Measurements from ENCODE around the gene GBP1. TPM values are rescaled to one million over a fixed set of nuclear protein-coding genes. Genes with fewer than 3 reads are reported as not detected.
"Not testable (repeated sequence)": the region's sequence is repeated elsewhere in the genome, so short reads cannot be mapped to it uniquely, and the experiment has no call there.

GBP1 gene
- total RNA-seq, 2 experiments from 2014 or later = 141 to 144 TPM

DNA sequence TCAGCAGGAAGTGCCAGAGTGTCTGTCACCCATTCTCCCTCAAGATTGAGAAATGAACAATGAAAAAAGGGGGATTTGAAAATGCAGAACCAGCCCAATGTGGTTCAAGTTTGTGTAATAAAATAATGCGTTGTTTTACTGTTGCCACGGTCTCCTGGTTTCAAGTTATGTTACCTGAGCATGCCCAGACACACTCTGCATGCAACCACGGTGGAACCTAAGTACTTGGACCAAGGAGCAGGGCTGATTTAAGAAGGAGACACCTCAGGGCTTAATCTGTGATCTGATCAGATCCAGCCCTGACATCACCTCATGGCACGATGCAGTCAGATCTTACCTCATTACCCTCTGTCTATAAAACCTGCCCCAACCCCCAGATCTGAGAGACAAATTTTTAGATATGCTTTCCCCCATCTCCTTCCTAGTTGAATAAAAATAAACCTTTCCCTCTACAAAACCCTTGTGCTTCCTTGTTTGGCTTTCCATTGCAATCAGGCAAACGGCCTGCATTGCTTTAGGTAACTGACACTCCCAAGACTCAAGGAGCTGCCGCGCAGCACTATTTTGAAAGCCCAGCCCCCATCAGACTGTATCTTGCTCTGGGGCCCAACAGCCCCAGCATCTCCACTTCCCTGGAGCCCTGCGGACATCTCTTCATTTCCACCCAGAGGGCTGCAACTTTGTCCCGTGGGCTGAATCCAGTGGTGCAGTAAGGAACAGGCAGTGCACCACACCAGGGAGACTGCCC lies 14.9 kb downstream of the GBP1 start:
- DNase-seq, H3K9me3 Mint-ChIP-seq, CTCF ChIA-PET, H3K4me3 Mint-ChIP-seq, H3K27me3 Mint-ChIP-seq, H3K4me1 Mint-ChIP-seq, H3K27ac Mint-ChIP-seq, POLR2A ChIA-PET: not testable (repeated sequence)
- H3K36me3 Mint-ChIP-seq (ENCODE audit: low read depth) = peaks cover 64% of the 10 kb centered on the region

DNA sequence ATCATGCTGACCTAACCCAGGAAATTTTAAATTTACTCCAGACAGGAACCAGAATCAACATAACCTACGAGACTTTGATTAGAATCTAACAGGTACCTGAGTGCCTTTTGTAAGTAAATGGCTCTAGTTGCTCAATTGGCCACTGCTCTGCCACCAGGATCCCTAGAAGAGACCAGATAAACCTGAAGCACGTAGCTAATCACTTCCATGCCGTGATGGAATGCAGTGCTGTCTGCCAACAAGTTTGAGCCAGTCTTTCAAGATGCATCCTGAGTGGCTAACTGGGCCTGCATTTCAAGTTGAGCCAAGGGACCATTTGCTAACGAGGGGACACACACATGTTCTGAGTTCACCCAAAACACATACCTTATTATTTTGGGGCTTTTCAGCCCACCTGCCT lies 15.8 kb downstream of the GBP1 start:
- H3K4me1 Mint-ChIP-seq, CTCF ChIA-PET, POLR2A ChIA-PET, H3K27ac Mint-ChIP-seq, H3K4me3 Mint-ChIP-seq, H3K27me3 Mint-ChIP-seq, H3K9me3 Mint-ChIP-seq, DNase-seq: not testable (repeated sequence)
- H3K36me3 Mint-ChIP-seq (ENCODE audit: low read depth) = peaks cover 60% of the 10 kb centered on the region

DNA sequence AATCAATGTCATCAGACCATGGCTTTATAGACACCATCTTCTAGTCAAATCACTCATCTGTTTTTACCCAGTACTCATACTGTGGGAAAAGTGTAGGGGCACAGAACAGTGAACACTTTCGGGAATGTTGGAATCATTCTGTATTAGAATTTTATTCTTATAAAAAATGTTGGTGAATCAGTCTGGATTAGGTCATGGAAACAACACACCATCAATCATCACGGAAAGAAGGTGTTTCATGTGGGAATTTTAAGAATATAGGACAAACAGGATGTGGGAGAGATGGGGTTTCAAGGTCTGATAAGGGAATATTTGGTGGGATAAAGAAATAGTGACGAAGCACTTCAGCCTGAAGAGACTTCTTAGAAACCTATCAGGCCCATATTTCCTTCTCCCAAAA lies 17.3 kb downstream of the GBP1 start:
- ChIA-PET POLR2A (no interaction called here), CTCF (interaction anchor here (1.9 kb wide), 1 partner anchor 26 kb away, joined by 5 read pairs; no protein-coding TSS in a partner anchor)
- peaks cover 56% of the 10 kb centered on the region for H3K36me3 Mint-ChIP-seq (ENCODE audit: low read depth)
- no peaks in the 10 kb centered on the region for H3K27me3 Mint-ChIP-seq
- no peak for DNase-seq
- no peak overlapping the region for H3K4me3 Mint-ChIP-seq
- peaks cover 7% of the 10 kb centered on the region for H3K4me1 Mint-ChIP-seq
- H3K27ac Mint-ChIP-seq = no peak overlapping the region
- no peaks in the 10 kb centered on the region for H3K9me3 Mint-ChIP-seq

DNA sequence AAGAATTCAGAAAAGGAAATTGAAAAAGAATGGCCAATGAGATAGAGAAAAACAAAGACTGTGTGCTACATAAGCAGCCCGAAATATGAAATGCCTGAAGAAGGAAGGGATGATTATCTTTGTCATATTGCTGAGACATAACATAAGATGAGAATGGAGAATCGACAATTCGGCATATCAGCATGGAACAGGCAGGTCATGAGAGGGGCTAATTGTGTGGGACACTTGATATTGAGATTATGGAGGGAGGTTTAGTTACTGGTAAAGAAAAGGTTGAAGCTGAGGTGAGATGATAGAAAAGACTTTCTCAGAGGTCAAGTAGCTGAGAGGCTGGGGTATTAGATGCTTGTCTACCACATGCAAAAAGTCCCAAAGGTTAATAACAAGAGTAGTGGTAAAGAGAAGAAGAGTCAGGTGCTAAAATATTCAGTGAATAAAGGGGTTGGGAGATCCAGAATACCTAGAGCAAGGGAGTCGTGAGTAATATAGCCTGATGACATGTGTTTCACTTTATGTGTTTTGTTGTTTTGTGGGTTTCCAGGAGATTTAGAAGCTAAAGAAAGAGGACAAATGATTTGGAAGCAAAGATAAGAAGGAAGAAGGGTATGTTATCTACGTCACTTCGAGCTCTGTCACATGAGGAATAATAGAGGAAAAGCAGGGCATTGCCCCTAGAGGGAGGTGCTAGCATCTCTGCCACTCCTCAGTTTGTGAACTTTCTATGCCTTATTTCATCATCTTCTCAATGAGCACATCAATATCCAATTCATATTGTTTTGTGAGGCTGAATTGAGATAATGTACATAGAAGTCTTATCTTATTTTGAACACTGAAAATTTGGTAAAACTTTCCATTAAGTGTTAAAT lies 18.5 kb downstream of the GBP1 start:
- H3K27ac Mint-ChIP-seq, H3K9me3 Mint-ChIP-seq, DNase-seq, H3K4me1 Mint-ChIP-seq, H3K4me3 Mint-ChIP-seq, H3K27me3 Mint-ChIP-seq: not testable (repeated sequence)
- POLR2A ChIA-PET = interaction anchor here (0.8 kb wide), 1 partner anchor 193 kb away, joined by 3 read pairs; no protein-coding TSS in a partner anchor
- peaks cover 59% of the 10 kb centered on the region for H3K36me3 Mint-ChIP-seq (ENCODE audit: low read depth)
- CTCF ChIA-PET = interaction anchor here (1.9 kb wide), 1 partner anchor 25 kb away, joined by 5 read pairs; no protein-coding TSS in a partner anchor

DNA sequence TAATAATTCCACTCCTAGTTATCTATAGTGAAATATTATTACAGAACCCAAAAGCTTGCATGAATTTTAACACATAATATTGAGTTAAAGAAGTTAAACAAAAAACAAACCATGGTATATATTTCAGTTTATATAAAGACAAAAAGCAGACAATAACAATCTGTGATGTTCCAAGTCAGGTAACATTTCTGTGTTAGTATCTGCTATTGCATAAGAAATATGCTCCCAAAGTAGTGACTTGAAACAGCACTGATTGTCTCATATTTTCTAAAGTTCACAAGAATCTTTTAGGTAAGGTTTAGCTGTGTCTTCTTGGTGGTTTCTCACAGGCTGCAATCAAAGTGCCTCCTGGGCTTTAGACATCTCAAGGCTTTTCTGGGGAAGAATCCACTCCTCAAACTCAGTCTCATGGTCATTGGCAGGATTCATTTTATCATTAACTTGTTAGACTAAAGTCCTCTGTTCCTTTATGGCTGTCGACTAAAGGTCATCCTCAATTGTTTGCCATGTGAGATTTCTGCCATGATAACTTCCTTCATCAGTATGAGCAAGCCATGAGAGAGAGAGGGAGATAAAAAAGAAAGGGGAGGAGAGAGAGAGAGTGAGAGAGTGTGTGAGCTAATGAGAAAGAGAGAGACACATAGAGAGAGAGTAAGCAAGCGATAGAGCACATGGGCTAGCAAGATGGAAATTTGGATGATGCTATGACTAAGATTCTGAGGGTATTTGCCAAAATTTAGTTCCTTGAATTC lies 19.9 kb downstream of the GBP1 start:
- DNase-seq = no peak
- peaks cover 4% of the 10 kb centered on the region for H3K27me3 Mint-ChIP-seq
- no peak overlapping the region for H3K4me3 Mint-ChIP-seq
- peaks cover 51% of the 10 kb centered on the region for H3K36me3 Mint-ChIP-seq (ENCODE audit: low read depth)
- POLR2A ChIA-PET = no interaction called here
- peaks cover 19% of the 10 kb centered on the region for H3K4me1 Mint-ChIP-seq
- CTCF ChIA-PET = no interaction called here
- peaks cover 5% of the 10 kb centered on the region for H3K9me3 Mint-ChIP-seq
- no peak overlapping the region for H3K27ac Mint-ChIP-seq

DNA sequence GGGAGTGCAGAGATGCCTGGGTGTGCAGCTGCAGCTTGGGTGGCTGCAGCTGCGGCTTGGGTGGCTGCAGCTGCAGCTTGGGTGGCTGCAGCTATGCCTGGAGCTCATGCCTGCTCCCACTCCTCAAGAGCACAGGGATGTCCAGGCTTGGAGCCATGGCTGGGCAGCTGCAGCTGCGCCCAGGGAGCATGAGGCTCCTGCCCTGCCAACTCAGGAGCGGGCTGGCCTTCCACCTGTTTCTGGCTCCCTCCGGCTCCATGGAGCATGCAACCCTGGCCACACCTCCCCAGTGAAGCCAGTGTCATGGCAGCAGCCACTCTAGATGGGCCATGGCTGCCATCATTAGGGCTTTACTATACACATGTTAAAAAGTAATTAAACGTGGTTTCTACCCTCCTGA lies 21.1 kb downstream of the GBP1 start:
- ChIA-PET CTCF (no interaction called here), POLR2A (no interaction called here)
- peaks cover 30% of the 10 kb centered on the region for H3K4me1 Mint-ChIP-seq
- no peak for DNase-seq
- H3K27ac Mint-ChIP-seq = no peak overlapping the region
- no peak overlapping the region for H3K4me3 Mint-ChIP-seq
- H3K36me3 Mint-ChIP-seq (ENCODE audit: low read depth) = peaks cover 47% of the 10 kb centered on the region
- peaks cover 13% of the 10 kb centered on the region for H3K27me3 Mint-ChIP-seq
- peaks cover 5% of the 10 kb centered on the region for H3K9me3 Mint-ChIP-seq

DNA sequence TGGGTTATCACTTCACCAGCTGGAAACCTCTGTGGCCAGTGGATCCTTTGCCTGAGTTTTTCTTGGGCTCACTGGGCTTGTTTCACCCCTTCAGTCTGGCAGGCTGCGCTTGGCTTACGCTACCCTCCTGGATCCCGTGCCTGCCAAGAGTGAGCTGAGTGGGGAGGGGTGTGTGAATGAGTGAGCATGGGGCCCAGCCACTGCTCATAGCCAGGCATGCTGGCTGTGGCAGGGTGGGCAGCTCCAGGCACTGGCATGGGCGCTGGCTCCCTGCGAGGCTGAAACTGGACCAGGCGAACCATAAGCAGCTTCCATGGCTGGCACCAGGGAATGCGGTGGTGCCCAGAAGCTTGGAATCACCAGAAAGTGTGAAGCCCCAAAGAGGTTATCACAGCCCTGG lies 22.5 kb downstream of the GBP1 start:
- CTCF ChIA-PET = interaction anchor here (0.8 to 1.3 kb wide), 2 partner anchors 43 to 58 kb away, joined by 3 to 5 read pairs; no protein-coding TSS in a partner anchor

DNA sequence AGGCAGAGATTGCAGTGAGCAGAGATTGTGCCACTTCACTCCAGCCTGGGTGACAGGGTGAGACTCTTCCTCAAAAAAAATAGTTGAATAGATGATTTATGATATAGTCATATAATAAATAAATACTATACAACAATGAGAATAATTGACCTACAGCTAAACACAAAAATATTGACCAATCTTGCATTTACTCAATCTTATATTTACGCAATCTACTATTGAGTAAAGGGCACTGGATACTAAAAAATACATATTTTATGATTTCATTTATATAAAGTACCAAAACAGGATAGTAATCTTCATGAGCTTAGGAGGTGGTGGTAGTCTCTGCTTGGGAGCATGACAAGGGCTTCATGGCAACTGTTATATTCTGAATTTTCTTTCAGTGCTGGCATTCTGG lies 23.3 kb downstream of the GBP1 start:
- DNase-seq = no peak
- Mint-ChIP-seq H3K27me3 (peaks cover 22% of the 10 kb centered on the region), H3K36me3 (ENCODE audit: low read depth) (peaks cover 38% of the 10 kb centered on the region)

More for the DNA sequence above, 22.5 kb downstream of the GBP1 start:
- Mint-ChIP-seq H3K27me3 (peaks cover 22% of the 10 kb centered on the region), H3K36me3 (ENCODE audit: low read depth) (peaks cover 38% of the 10 kb centered on the region), H3K4me3 (no peak overlapping the region), H3K9me3 (peaks cover 5% of the 10 kb centered on the region), H3K4me1 (peaks cover 25% of the 10 kb centered on the region), H3K27ac (no peak overlapping the region)
- POLR2A ChIA-PET = interaction anchor here (0.5 to 4.1 kb wide), 5 partner anchors 20 to 577 kb away, joined by 3 to 25 read pairs (median 5); partner anchors contain the start of genes GBP1 and GBP3
- no peak for DNase-seq

DNA sequence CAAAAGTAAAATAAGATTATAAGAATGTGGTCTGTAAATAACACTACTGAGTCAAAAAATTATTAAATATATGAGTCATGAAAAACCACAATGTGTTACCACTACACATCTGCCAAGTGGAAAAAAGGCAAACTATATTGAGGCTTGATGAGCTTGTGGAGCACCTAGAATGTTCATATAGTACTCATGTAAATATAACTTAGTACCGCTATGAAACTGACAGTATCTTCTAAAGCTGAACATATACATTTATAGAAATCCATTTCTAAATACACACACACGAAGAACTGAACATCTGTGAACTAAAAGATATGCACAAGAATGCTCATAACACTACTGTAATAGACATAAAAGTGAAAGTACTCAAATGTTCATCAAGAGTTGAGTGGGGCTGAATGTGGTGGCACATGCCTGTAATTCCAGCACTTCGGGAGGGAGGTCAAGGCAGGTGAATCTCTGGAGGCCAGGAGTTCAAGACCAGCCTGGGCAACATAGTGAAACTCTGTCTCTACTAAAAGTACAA lies 23.8 kb downstream of the GBP1 start:
- Mint-ChIP-seq H3K4me1 (peaks cover 25% of the 10 kb centered on the region), H3K27ac (no peak overlapping the region), H3K36me3 (ENCODE audit: low read depth) (peaks cover 38% of the 10 kb centered on the region), H3K4me3 (no peak overlapping the region), H3K27me3 (peaks cover 22% of the 10 kb centered on the region), H3K9me3 (peaks cover 5% of the 10 kb centered on the region)
- DNase-seq = no peak
- POLR2A ChIA-PET = interaction anchor here (0.6 to 4.1 kb wide), 9 partner anchors 11 to 483 kb away, joined by 3 to 25 read pairs (median 5); partner anchors contain the start of genes GBP1, GBP3 and LRRC8B
- CTCF ChIA-PET = interaction anchor here (1.0 kb wide), 1 partner anchor 44 kb away, joined by 3 read pairs; no protein-coding TSS in a partner anchor

More for the DNA sequence above, 23.3 kb downstream of the GBP1 start:
- Mint-ChIP-seq H3K4me3 (no peak overlapping the region), H3K4me1 (peaks cover 25% of the 10 kb centered on the region), H3K9me3 (peaks cover 5% of the 10 kb centered on the region), H3K27ac (no peak overlapping the region)
- ChIA-PET CTCF (interaction anchor here (1.0 kb wide), 1 partner anchor 44 kb away, joined by 3 read pairs; no protein-coding TSS in a partner anchor), POLR2A (interaction anchor here (0.6 to 4.1 kb wide), 9 partner anchors 12 to 483 kb away, joined by 3 to 25 read pairs (median 5); partner anchors contain the start of genes GBP1, GBP3 and LRRC8B)

DNA sequence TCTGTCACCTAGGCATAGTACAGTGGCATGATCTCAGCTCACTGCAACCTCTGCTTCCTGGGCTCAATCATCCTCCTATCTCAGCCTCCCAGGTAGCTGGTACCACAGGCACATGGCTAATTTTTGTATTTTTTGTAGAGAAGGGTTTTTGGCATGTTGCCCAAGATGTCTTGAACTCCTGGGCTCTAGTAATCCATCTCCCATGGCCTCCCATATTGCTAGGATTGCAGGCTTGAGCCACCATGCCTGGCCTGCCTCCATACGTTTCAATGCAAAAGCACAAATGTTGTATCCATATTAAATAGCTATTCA lies 24.7 kb downstream of the GBP1 start:
- Mint-ChIP-seq H3K9me3 (peaks cover 8% of the 10 kb centered on the region), H3K27ac (no peak overlapping the region), H3K27me3 (peaks cover 24% of the 10 kb centered on the region), H3K4me3 (no peak overlapping the region), H3K4me1 (peaks cover 25% of the 10 kb centered on the region), H3K36me3 (ENCODE audit: low read depth) (peaks cover 40% of the 10 kb centered on the region)
- DNase-seq = no peak
- ChIA-PET POLR2A (interaction anchor here (1.8 to 4.1 kb wide), 2 partner anchors 19 to 30 kb away, joined by 5 to 25 read pairs; partner anchors contain the start of gene GBP3), CTCF (interaction anchor here (1.0 kb wide), 1 partner anchor 216 kb away, joined by 3 read pairs; no protein-coding TSS in a partner anchor)

DNA sequence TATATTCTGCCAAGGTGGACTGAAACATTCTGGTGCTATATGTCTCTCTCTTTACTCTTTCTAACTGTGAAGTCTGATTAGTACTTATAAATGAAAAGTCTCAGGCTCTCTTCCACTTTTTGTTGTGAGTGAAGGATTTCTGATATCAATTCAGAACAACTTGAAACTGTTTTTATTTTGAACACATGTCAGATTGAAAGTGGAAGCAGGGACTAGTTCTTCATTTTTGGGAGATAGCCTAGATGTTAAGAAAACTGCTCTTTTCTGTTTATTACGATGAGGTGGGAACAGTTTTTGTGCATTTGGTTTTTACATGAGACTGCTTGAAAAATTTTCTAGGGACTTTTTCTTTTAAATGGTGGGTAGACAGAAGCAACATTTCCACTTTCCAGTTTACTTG lies 27.8 kb downstream of the GBP1 start:
- peaks cover 33% of the 10 kb centered on the region for H3K4me1 Mint-ChIP-seq
- POLR2A ChIA-PET = interaction anchor here (0.6 kb wide), 1 partner anchor 15 kb away, joined by 4 read pairs; no protein-coding TSS in a partner anchor

DNA sequence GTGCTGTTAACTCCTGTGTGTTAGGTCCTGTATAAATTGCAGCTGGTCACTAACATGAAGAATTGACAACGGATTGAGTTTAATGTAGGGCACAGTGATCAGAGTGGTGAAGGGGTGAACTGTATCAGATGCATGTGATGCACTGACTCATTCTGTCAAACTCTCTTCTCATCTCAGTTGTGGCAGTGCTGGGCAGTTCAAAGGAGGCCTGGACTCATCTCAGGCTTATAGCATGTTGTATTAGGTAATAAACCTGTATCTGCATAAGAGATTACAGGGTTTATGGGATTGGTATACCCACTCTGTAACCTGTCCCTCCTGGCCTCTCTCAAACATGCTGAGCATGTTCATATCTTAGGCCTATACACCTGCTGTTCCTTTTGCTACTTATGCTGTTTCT lies 29.9 kb downstream of the GBP1 start:
- CTCF ChIA-PET = interaction anchor here (1.2 kb wide), 1 partner anchor 51 kb away, joined by 3 read pairs; no protein-coding TSS in a partner anchor
- Mint-ChIP-seq H3K27ac (no peak overlapping the region), H3K4me1 (peaks cover 26% of the 10 kb centered on the region), H3K27me3 (peaks cover 30% of the 10 kb centered on the region), H3K4me3 (no peak overlapping the region), H3K9me3 (peaks cover 25% of the 10 kb centered on the region), H3K36me3 (ENCODE audit: low read depth) (peaks cover 46% of the 10 kb centered on the region)
- POLR2A ChIA-PET = interaction anchor here (1.4 kb wide), 1 partner anchor 51 kb away, joined by 6 read pairs; no protein-coding TSS in a partner anchor
- no peak for DNase-seq

More for the DNA sequence above, 27.8 kb downstream of the GBP1 start:
- Mint-ChIP-seq H3K9me3 (peaks cover 13% of the 10 kb centered on the region), H3K4me3 (no peak overlapping the region), H3K27me3 (peaks cover 28% of the 10 kb centered on the region), H3K27ac (no peak overlapping the region), H3K36me3 (ENCODE audit: low read depth) (peaks cover 34% of the 10 kb centered on the region)
- CTCF ChIA-PET = no interaction called here
- no peak for DNase-seq
